HepG2 (cell line): ENCODE data around the gene TRIM27. TPM values are rescaled to one million over a fixed set of nuclear protein-coding genes. Genes with fewer than 3 reads are reported as not detected.

ENCODE experiments used
- AGO1 ChIP-seq: fragments of 200-400 bp; formaldehyde crosslinking; IDR thresholded peaks from 2 replicates; pipeline ENCODE4 v1.6.1; 2017; ENCODE audit warnings: mild to moderate bottlenecking, low read depth, low read length, moderate library complexity; ENCODE audit not compliant: poor library complexity, severe bottlenecking
- AHDC1 ChIP-seq: sonication (generic); formaldehyde crosslinking; IDR thresholded peaks from 2 replicates; pipeline ENCODE4 v1.5.1; 2020; ENCODE audit warnings: mild to moderate bottlenecking, missing genetic modification reagents, borderline replicate concordance
- CEBPG ChIP-seq: IDR thresholded peaks from 2 replicates; pipeline ENCODE4 v1.6.1; 2016
- CREB1 ChIP-seq, 2 experiments: fragments of 450-650 bp in 1 of 2; IDR thresholded peaks; 2 replicates each; pipeline ENCODE4 v1.6.1; 2016 to 2017; ENCODE audit warnings: control low read depth in 1 of 2, mild to moderate bottlenecking in 1 of 2, missing compliant biosample characterization in 1 of 2, missing genetic modification characterization in 1 of 2
- DMAP1 ChIP-seq: IDR thresholded peaks from 2 replicates; pipeline ENCODE4 v1.6.1; 2016
- HDAC6 ChIP-seq: fragments of 200-600 bp; sonication (generic); IDR thresholded peaks from 2 replicates; pipeline ENCODE4 v1.7.0; 2017; ENCODE audit warnings: mild to moderate bottlenecking, antibody characterized with exemption, low read length, low read depth
- KDM4B ChIP-seq: sonication (generic); formaldehyde crosslinking; IDR thresholded peaks from 2 replicates; pipeline ENCODE4 v1.4.0; 2020; ENCODE audit warnings: missing genetic modification reagents
- MEIS2 ChIP-seq: sonication (generic); formaldehyde crosslinking; IDR thresholded peaks from 2 replicates; pipeline ENCODE4 v1.9.0; 2021; ENCODE audit warnings: mild to moderate bottlenecking, missing genetic modification reagents
- PAWR ChIP-seq: sonication (generic); formaldehyde crosslinking; IDR thresholded peaks from 2 replicates; pipeline ENCODE4 v1.4.0; 2020; ENCODE audit warnings: missing genetic modification reagents, mild to moderate bottlenecking, borderline replicate concordance
- SALL2 ChIP-seq: sonication (generic); formaldehyde crosslinking; IDR thresholded peaks from 2 replicates; pipeline ENCODE4 v1.8.1; 2023; ENCODE audit warnings: mild to moderate bottlenecking, missing genetic modification reagents, inconsistent platforms
- SKIL ChIP-seq: sonication (generic); formaldehyde crosslinking; IDR thresholded peaks from 2 replicates; pipeline ENCODE4 v1.8.0; 2022; ENCODE audit warnings: missing genetic modification reagents, mild to moderate bottlenecking, moderate library complexity, borderline replicate concordance
- SSRP1 ChIP-seq: IDR thresholded peaks from 2 replicates; pipeline ENCODE4 v1.6.1; 2016; ENCODE audit warnings: control low read depth
- THAP7 ChIP-seq: sonication (generic); formaldehyde crosslinking; IDR thresholded peaks from 2 replicates; pipeline ENCODE4 v1.8.1; 2023; ENCODE audit warnings: mild to moderate bottlenecking, missing genetic modification reagents
- ZBTB21 ChIP-seq: sonication (generic); formaldehyde crosslinking; IDR thresholded peaks from 2 replicates; pipeline ENCODE4 v1.4.0; 2020; ENCODE audit warnings: missing genetic modification reagents
- ZFYVE20 ChIP-seq: sonication (generic); formaldehyde crosslinking; IDR thresholded peaks from 2 replicates; pipeline ENCODE4 v1.8.0; 2023; ENCODE audit warnings: low read depth, mild to moderate bottlenecking, moderate library complexity, missing genetic modification reagents, borderline replicate concordance
- ZNF263 ChIP-seq: sonication (generic); formaldehyde crosslinking; IDR thresholded peaks from 2 replicates; pipeline ENCODE4 v1.4.0; 2020; ENCODE audit warnings: missing genetic modification reagents
- ZNF317 ChIP-seq: sonication (generic); formaldehyde crosslinking; IDR thresholded peaks from 2 replicates; pipeline ENCODE4 v1.5.0; 2020; ENCODE audit warnings: mild to moderate bottlenecking, missing genetic modification reagents
- ZNF329 ChIP-seq: sonication (generic); formaldehyde crosslinking; IDR thresholded peaks from 2 replicates; pipeline ENCODE4 v1.9.0; 2021; ENCODE audit warnings: low read depth, mild to moderate bottlenecking, missing genetic modification reagents
- ZNF354B ChIP-seq: sonication (generic); formaldehyde crosslinking; IDR thresholded peaks from 2 replicates; pipeline ENCODE4 v1.8.0; 2022; ENCODE audit warnings: mild to moderate bottlenecking, missing genetic modification reagents
- ZNF577 ChIP-seq: sonication (generic); formaldehyde crosslinking; IDR thresholded peaks from 2 replicates; pipeline ENCODE4 v1.4.0; 2020; ENCODE audit warnings: mild to moderate bottlenecking, low read depth, missing genetic modification reagents, borderline replicate concordance
- ZNF737 ChIP-seq: sonication (generic); formaldehyde crosslinking; IDR thresholded peaks from 2 replicates; pipeline ENCODE4 v1.5.0; 2020; ENCODE audit warnings: missing genetic modification reagents, mild to moderate bottlenecking, borderline replicate concordance
- polyA plus RNA-seq, 8 experiments: library from polyadenylated mRNA; depleted of rRNA in 3 of 8; stranded (reverse) in 7 of 8; unstranded in 1 of 8; fragments of >200 nt; fragmentation: Illumina TruSeq in 4 of 8; extraction: Trizol in 4 of 8; gene quantifications; 2 replicates each; pipeline versions ENCODE4 v1.2.1 to v1.2.3, GENCODE V29; 2011 to 2016; ENCODE audit warnings: low read depth in 4 of 8, missing spikeins in 1 of 8, mixed read lengths in 1 of 8; ENCODE audit not compliant: insufficient read depth in 1 of 8
- total RNA-seq, 5 experiments: library from RNA; depleted of rRNA; stranded (reverse); fragments of >200 nt; fragmentation: Illumina TruSeq; extraction: Trizol; gene quantifications; 2 replicates each; pipeline ENCODE4 v1.2.3, GENCODE V29; 2016; ENCODE audit warnings: low read depth in 1 of 5

Gene TRIM27
- total and polyA plus RNA-seq, 2 of the 13 experiments (the other 11 are each of a cell fraction or from before 2014, with no cell fraction given), result 88.6 to 112 TPM

- TF ChIP-seq AHDC1 (CRISPR knock-in tag) (no peak), ZNF329 (CRISPR knock-in tag) (no peak), CEBPG (CRISPR knock-in tag) (0 out of 2 replicates have a peak, but pooled peaks have one; percentile 14), SKIL (CRISPR knock-in tag) (no peak), DMAP1 (CRISPR knock-in tag) (0 out of 2 replicates have a peak, but pooled peaks have one; percentile 6), ZNF354B (CRISPR knock-in tag) (0 out of 2 replicates have a peak, but pooled peaks have one; percentile 54), SALL2 (CRISPR knock-in tag) (peak; percentile 51; the same call in 1 of the 2 replicates), MEIS2 (CRISPR knock-in tag) (no peak), ZNF263 (CRISPR knock-in tag) (peak; percentile 74), AGO1 (no peak), KDM4B (CRISPR knock-in tag) (0 out of 2 replicates have a peak, but pooled peaks have one; percentile 47), ZNF577 (CRISPR knock-in tag) (no peak), ZNF737 (no peak), SSRP1 (CRISPR knock-in tag) (peak; percentile 99), PAWR (CRISPR knock-in tag) (no peak), CREB1 (IDR thresholded peaks at IDR 0.05) (no peak), CREB1 (CRISPR knock-in tag; IDR thresholded peaks at IDR 0.05) (peak; percentile 47; the same call in 1 of the 2 replicates), THAP7 (0 out of 2 replicates have a peak, but pooled peaks have one; percentile 55), HDAC6 (no peak), ZFYVE20 (CRISPR knock-in tag) (no peak), ZNF317 (CRISPR knock-in tag) (peak; percentile 56; the same call in 1 of the 2 replicates), ZBTB21 (no peak)
These were observed 29.3 kb upstream of the TRIM27 start (continued) for GRCh38 chr6:28953039-28953584.
